Lower leg skin (tissue), 4 donors: ENCODE data around the gene CAMK2D. TPM values are rescaled to one million over a fixed set of nuclear protein-coding genes. Genes with fewer than 3 reads are reported as not detected.

Experiments used
- DNase-seq, 2 donors: peaks; one replicate each; pipeline ENCODE4 v3.0.0-alpha.2; 2019; ENCODE audit warnings: low spot score in 2 of 2
- H3K4me3 ChIP-seq: fragments of 200-600 bp; sonication (generic); 2 replicates; pipeline ENCODE4 v1.5.1; 2017; ENCODE audit warnings: mild to moderate bottlenecking, low read depth; ENCODE audit not compliant: poor library complexity, severe bottlenecking
- POLR2A ChIP-seq, 2 donors: fragments of 450-650 bp; IDR thresholded peaks; one replicate each; pipeline ENCODE4 v1.6.1; 2016 to 2017; ENCODE audit warnings: antibody characterized with exemption in 2 of 2, mild to moderate bottlenecking in 1 of 2, moderate library complexity in 1 of 2
- WGBS, 2 donors: methylation state at CpG; one replicate each; pipeline ENCODE4 v1.1.5; 2018; 5-methylcytosine and 5-hydroxymethylcytosine counted together
- intact Hi-C: fragments of 100-400 bp; cut with DNase I; formaldehyde crosslinking; loops from one replicate; pipeline ENCODE4 v1.15.0; 2023; ENCODE audit warnings: low total_unique reads
- total RNA-seq, 4 donors: library from RNA; depleted of rRNA; stranded (reverse); fragments of >200 nt; gene quantifications; one replicate each; pipeline ENCODE4 v1.1.0, GENCODE V29; 2016
- TF ChIP-seq, protein P1 (sequence below), 3 donors: fragments of 450-650 bp; IDR thresholded peaks; one replicate each; pipeline ENCODE4 v1.5.1; 2016; ENCODE audit warnings: antibody characterized with exemption in 3 of 3, mild to moderate bottlenecking in 3 of 3, moderate library complexity in 2 of 3

CAMK2D gene
- total RNA-seq, 4 donors from 2014 or later: 25.2 to 40.7 (median 32.7) TPM

DNA sequence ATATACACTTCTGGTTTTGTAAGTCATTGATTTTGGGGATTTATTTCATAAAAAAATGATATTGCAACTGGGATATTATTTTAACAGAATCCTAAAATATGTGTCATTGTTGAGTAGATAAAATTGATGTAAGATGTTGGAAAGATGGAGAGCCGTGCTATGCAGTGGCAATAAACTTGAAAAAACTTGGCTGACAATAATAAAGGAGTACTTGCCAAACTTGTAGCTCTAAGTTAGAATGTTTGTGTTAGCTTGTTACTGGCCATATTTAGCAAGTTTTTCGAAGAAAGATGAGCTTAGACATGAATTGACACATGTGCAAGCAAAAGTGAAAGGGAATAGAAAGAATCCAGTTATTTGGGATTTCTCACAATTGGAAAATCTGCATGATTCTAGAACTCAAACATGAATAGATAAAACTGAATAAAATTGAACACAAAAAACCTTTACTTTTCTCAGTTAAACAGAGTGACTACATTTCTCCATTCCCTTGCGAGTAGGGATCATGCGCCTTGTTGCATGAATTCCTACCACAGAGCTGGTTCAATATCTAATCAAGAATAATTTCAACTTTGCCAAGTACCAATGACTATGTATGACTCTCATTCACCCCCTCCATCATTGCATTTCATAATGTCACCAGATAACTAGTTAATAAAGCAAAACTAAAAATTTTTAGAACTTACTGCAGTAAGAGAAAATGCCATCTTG is 327.8 kb downstream of the CAMK2D start:
- DNase-seq: no peak

DNA sequence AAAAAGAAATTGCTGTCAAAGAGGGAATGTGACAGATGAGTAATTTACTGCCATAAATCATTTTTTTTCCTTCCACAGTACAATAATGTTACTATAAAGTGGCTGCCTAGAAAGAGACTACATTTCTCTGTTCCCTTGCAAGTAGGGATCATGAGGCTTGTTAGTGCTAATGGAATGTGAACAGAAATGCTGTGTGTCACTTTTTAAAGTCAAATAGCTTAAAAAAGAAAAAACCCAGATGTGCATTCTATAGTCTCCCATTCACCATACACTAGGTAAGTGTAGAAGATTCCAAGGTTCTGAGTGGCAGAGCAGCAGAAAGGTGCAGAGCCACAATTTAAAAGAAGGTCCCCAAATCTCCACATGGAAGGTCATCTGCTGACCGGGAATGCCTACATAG is 328.4 kb downstream of the CAMK2D start:
- intact Hi-C loops: no loop called here
- no peak for TF ChIP-seq POLR2A (IDR thresholded peaks at IDR 0.05)
- TF ChIP-seq, protein P1, sequence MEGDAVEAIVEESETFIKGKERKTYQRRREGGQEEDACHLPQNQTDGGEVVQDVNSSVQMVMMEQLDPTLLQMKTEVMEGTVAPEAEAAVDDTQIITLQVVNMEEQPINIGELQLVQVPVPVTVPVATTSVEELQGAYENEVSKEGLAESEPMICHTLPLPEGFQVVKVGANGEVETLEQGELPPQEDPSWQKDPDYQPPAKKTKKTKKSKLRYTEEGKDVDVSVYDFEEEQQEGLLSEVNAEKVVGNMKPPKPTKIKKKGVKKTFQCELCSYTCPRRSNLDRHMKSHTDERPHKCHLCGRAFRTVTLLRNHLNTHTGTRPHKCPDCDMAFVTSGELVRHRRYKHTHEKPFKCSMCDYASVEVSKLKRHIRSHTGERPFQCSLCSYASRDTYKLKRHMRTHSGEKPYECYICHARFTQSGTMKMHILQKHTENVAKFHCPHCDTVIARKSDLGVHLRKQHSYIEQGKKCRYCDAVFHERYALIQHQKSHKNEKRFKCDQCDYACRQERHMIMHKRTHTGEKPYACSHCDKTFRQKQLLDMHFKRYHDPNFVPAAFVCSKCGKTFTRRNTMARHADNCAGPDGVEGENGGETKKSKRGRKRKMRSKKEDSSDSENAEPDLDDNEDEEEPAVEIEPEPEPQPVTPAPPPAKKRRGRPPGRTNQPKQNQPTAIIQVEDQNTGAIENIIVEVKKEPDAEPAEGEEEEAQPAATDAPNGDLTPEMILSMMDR (IDR thresholded peaks at IDR 0.05): no peak
- no peak overlapping the region for H3K4me3 ChIP-seq
- DNase-seq: no peak
- 77 to 79% methylated on average over 1 of the region's 1 CpG for WGBS, 2 donors

More for the DNA sequence above, 327.8 kb downstream of the CAMK2D start:
- H3K4me3 ChIP-seq: no peak overlapping the region
- TF ChIP-seq POLR2A (IDR thresholded peaks at IDR 0.05): no peak
- TF ChIP-seq, protein P1 (IDR thresholded peaks at IDR 0.05): no peak
- intact Hi-C loops: no loop called here
- 40 to 49% methylated on average over 4 of the region's 4 CpGs for WGBS, 2 donors

DNA sequence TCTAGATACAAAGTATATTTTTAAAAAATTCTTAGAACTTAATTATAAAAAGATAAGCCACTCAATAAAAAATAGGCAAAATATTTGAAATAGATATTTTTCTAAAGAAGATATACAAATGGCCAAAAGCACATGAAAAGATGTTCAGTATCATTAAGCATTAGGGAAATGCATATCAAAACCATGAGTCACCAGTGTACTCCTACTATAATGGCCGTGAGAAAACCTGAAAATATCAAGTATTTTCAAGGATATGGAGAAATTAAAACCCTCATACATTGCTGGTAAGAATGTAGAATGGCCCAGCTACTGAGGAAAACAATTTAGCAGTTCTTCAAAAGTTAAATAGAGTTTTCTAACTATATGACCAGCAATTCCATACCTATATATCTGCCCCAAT is 337.9 kb downstream of the CAMK2D start:
- no peak for DNase-seq
- TF ChIP-seq, protein P1 (IDR thresholded peaks at IDR 0.05): no peak
- TF ChIP-seq POLR2A (IDR thresholded peaks at IDR 0.05): no peak
- intact Hi-C loops: no loop called here
- no peak overlapping the region for H3K4me3 ChIP-seq
- WGBS, 2 donors: 64 to 74% methylated on average over 1 of the region's 1 CpG

DNA sequence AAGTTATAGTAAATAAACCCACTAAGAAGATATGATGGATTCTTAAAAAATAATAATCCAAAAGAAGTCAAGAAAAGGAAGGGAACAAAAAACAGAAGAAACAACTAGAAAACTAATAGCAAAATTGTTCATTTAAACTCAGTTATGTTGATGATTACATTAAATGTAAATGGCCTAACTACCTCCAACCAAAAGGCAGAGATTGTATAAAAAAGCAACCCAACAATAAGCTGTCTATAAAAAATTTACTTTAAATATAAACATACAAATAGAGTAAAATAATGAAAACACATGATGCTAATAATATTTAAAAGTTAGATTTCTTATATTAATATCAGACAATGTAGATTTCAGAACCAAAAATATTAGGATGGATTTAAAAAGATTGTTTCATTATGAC is 340.6 kb downstream of the CAMK2D start:
- intact Hi-C loops: no loop called here
- H3K4me3 ChIP-seq: no peak overlapping the region
- TF ChIP-seq, protein P1 (IDR thresholded peaks at IDR 0.05): no peak
- TF ChIP-seq POLR2A (IDR thresholded peaks at IDR 0.05): no peak
- no peak for DNase-seq

DNA sequence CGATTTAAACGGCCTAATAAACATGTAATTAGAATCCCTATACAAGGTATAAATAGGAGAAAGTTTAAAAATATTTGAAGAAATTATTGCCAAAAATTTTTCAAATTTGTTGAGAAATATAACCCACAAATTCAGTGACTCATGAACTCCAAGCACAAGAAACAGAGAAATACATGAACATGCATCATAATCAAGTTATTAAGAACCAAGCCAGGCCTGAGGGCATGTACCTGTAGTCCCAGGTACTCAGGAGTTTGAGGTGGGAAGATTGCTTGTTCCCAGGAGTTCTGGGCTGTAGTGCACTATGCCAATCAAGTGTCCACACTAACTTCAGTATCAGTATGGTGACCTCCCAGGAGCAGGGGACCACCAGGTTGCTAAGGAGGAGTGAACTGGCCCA is 341.9 kb downstream of the CAMK2D start:
- H3K4me3 ChIP-seq: no peak overlapping the region
- intact Hi-C loops: no loop called here
- 90 to 97% methylated on average over 2 of the region's 2 CpGs for WGBS, 2 donors
- TF ChIP-seq POLR2A (IDR thresholded peaks at IDR 0.05): no peak
- TF ChIP-seq, protein P1 (IDR thresholded peaks at IDR 0.05): no peak
- no peak for DNase-seq

DNA sequence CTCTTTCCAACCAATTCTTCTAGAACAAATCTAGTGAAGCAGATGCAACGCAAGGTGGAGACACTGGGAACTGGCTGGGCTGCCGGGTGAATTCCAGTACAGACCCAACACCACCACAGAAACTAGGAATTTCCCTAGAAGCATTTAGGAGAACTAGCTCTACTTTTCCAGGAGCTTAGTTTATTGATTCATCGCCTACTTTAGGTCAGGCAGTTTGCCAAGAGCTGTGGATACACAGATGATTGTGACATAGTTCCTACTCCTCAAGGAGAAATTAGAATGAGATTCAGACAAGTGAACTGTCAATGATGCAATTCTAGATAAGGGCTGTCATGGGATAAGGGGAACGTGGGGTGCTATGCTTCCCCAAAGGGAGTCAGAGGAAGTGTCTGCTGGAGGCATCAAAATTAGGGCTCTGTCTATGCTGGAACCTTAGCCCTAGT is 350.0 kb downstream of the CAMK2D start:
- peak in 1 of 2 donors; percentile 40 for DNase-seq
- H3K4me3 ChIP-seq: no peak overlapping the region
- 30 to 39% methylated on average over 4 of the region's 4 CpGs for WGBS, 2 donors
- intact Hi-C loops: no loop called here
- TF ChIP-seq, protein P1 (IDR thresholded peaks at IDR 0.05): no peak
- TF ChIP-seq POLR2A (IDR thresholded peaks at IDR 0.05): no peak
